ENCODE data around the gene FGD4. TPM values are rescaled to one million over a fixed set of nuclear protein-coding genes. Genes with fewer than 3 reads are reported as not detected.

The FGD4 gene
- total and polyA plus RNA-seq, 4 donors, result 4.8 to 64.6 (median 24.2) TPM

DNA sequence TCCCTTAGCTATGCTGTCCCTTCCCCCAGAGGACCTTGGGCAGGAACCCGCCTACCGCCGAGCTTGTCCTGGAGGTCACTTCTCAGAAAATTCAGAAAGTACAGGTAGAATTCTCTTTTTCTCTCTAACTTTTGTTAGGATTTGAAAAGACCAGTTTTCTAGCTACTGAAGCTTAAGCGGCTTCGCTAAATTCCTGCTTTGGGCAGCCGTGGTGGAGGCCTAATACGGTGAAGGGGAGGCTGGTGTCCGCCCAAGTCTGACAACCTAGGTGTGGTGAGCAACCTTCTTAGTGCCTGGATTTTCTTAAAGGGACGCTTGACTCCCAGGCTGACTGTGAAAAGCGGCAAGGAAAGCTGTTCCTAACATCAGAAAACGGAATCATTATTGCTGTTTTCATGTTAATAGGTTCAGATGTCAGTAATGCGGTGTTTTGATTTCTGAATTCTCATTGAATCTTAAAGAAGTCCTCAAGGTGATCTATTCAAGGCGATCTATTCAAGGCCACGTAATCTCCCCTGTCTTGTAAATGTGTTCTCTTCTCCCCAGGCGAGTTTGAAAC, 835 bp downstream of the FGD4 start:
- H3K9ac ChIP-seq (ENCODE audit: insufficient read depth in 1 of 2, low read length in 2 of 2), result peak overlapping the region; percentile 14 to 19
- peaks cover 0 to 16% (median 9%) of the 10 kb centered on the region in 3 donors for H3K27me3 ChIP-seq (ENCODE audit: control insufficient read depth in 3 of 3, insufficient read depth in 3 of 3, low read length in 2 of 3)
- TF ChIP-seq, protein P1, sequence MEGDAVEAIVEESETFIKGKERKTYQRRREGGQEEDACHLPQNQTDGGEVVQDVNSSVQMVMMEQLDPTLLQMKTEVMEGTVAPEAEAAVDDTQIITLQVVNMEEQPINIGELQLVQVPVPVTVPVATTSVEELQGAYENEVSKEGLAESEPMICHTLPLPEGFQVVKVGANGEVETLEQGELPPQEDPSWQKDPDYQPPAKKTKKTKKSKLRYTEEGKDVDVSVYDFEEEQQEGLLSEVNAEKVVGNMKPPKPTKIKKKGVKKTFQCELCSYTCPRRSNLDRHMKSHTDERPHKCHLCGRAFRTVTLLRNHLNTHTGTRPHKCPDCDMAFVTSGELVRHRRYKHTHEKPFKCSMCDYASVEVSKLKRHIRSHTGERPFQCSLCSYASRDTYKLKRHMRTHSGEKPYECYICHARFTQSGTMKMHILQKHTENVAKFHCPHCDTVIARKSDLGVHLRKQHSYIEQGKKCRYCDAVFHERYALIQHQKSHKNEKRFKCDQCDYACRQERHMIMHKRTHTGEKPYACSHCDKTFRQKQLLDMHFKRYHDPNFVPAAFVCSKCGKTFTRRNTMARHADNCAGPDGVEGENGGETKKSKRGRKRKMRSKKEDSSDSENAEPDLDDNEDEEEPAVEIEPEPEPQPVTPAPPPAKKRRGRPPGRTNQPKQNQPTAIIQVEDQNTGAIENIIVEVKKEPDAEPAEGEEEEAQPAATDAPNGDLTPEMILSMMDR (IDR thresholded peaks at IDR 0.05; ENCODE audit: control extremely low read depth, extremely low read depth), result no peak
- WGBS, 2 donors, result 18 to 23% methylated on average over 15 of the region's 15 CpGs
- no peaks in the 10 kb centered on the region for H3K9me3 ChIP-seq (ENCODE audit: control insufficient read depth in 4 of 4, insufficient read depth in 3 of 4, low read length in 3 of 4)
- H3K4me3 ChIP-seq, result peak overlapping the region; percentile 81
- H3K36me3 ChIP-seq (ENCODE audit: control insufficient read depth in 4 of 4, insufficient read depth in 4 of 4, low read length in 4 of 4), result no peaks in the 10 kb centered on the region
- H3K27ac ChIP-seq (ENCODE audit: low read depth in 1 of 2, low read length in 1 of 2), result peak overlapping the region; percentile 89 to 92
- peaks cover 0 to 8% (median 0%) of the 10 kb centered on the region in 5 donors for H3K4me1 ChIP-seq (ENCODE audit: control insufficient read depth in 5 of 5, insufficient read depth in 5 of 5, low read length in 5 of 5)
- ATAC-seq (ENCODE audit: insufficient read depth, low FRiP score) (no peak), DNase-seq (peak; percentile 18 to 26 (median 22))

DNA sequence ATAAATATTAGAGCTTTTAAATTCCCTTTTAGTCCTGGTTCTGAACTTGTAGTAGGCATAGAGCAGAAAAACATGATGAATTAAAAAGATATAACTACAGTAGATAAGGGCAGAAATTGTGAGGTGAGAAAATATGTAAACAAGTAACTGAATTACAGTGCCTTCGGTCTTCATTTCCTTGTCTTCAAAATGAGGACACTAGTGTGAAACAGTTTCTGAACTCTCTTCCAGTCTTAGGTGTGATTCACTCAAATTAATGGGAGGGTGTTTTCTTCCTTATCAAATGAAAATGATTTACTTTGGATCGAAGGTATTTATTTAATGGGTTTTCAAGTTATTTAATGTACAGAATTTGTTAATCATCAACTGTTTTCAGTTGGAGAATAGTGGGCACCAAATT, 1.5 kb downstream of the FGD4 start:
- WGBS, 2 donors, result 30 to 57% methylated on average over 2 of the region's 2 CpGs
- no peaks in the 10 kb centered on the region for H3K36me3 ChIP-seq (ENCODE audit: control insufficient read depth in 4 of 4, insufficient read depth in 4 of 4, low read length in 4 of 4)
- no peak for ATAC-seq (ENCODE audit: insufficient read depth, low FRiP score)
- H3K9me3 ChIP-seq (ENCODE audit: control insufficient read depth in 4 of 4, insufficient read depth in 3 of 4, low read length in 3 of 4), result no peaks in the 10 kb centered on the region
- no peak overlapping the region for H3K4me3 ChIP-seq
- peaks cover 0 to 16% (median 9%) of the 10 kb centered on the region in 3 donors for H3K27me3 ChIP-seq (ENCODE audit: control insufficient read depth in 3 of 3, insufficient read depth in 3 of 3, low read length in 2 of 3)
- no peak overlapping the region for H3K9ac ChIP-seq (ENCODE audit: insufficient read depth in 1 of 2, low read length in 2 of 2)
- no peak overlapping the region for H3K27ac ChIP-seq (ENCODE audit: low read depth in 1 of 2, low read length in 1 of 2)
- no peak for DNase-seq
- H3K4me1 ChIP-seq (ENCODE audit: control insufficient read depth in 5 of 5, insufficient read depth in 5 of 5, low read length in 5 of 5), result peaks cover 0 to 8% (median 0%) of the 10 kb centered on the region in 5 donors
- TF ChIP-seq, protein P1 (IDR thresholded peaks at IDR 0.05; ENCODE audit: control extremely low read depth, extremely low read depth), result no peak

DNA sequence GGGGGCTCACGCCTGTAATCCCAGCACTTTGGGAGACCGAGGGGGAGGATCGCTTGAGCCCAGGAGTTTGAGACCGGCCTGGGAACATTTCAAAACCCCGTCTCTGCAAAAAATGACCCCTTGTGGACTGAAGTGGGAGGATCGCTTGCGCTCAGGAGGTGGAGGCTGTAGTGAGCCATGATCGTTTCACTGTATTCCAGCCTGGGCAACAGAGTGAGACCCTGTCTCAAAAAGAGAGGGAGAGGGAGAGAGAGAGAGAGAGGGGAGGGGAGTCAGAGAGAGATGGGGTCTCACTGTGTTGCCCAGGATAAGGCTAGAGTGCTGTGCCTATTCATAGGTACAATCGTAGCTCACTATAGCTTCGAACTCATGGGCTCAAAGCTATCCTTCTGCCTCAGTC, 2.8 kb downstream of the FGD4 start:
- no peak overlapping the region for H3K27ac ChIP-seq (ENCODE audit: low read depth in 1 of 2, low read length in 1 of 2)
- TF ChIP-seq, protein P1 (IDR thresholded peaks at IDR 0.05; ENCODE audit: control extremely low read depth, extremely low read depth), result no peak

DNA sequence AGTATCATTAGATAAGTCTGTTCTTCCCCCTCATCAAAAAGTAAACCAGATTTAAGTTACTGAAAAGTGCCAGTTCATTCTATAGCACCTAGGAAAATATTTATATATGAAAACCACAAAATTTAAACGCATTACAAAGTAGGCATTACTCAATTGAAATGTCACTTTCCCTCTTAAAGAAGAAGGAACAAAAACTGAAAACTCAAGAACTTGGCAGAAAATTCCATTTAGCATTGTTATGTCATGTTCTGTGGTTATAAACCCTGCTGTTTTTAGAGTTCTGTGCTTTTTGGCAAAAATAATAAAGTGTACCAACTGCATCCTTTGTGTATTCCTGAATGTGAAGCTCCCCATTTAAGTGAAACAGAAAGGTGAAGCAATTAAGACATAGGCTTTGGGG, 3.6 kb downstream of the FGD4 start:
- WGBS, 2 donors, result 12 to 23% methylated on average over 1 of the region's 1 CpG
- TF ChIP-seq, protein P1 (IDR thresholded peaks at IDR 0.05; ENCODE audit: control extremely low read depth, extremely low read depth), result no peak
- no peak overlapping the region for H3K4me3 ChIP-seq

More for the DNA sequence above, 2.8 kb downstream of the FGD4 start:
- WGBS, 2 donors, result 96% methylated on average over 10 of the region's 10 CpGs
- no peaks in the 10 kb centered on the region for H3K9me3 ChIP-seq (ENCODE audit: control insufficient read depth in 4 of 4, insufficient read depth in 3 of 4, low read length in 3 of 4)
- no peak overlapping the region for H3K9ac ChIP-seq (ENCODE audit: insufficient read depth in 1 of 2, low read length in 2 of 2)
- H3K4me1 ChIP-seq (ENCODE audit: control insufficient read depth in 5 of 5, insufficient read depth in 5 of 5, low read length in 5 of 5), result peaks cover 0 to 8% (median 0%) of the 10 kb centered on the region in 5 donors
- no peaks in the 10 kb centered on the region for H3K36me3 ChIP-seq (ENCODE audit: control insufficient read depth in 4 of 4, insufficient read depth in 4 of 4, low read length in 4 of 4)
- DNase-seq (no peak), ATAC-seq (ENCODE audit: insufficient read depth, low FRiP score) (no peak)
- H3K4me3 ChIP-seq, result no peak overlapping the region
- H3K27me3 ChIP-seq (ENCODE audit: control insufficient read depth in 3 of 3, insufficient read depth in 3 of 3, low read length in 2 of 3), result peaks cover 0 to 16% (median 9%) of the 10 kb centered on the region in 3 donors

More for the DNA sequence above, 3.6 kb downstream of the FGD4 start:
- ATAC-seq (ENCODE audit: insufficient read depth, low FRiP score) (no peak), DNase-seq (no peak)
- Histone ChIP-seq H3K9ac (ENCODE audit: insufficient read depth in 1 of 2, low read length in 2 of 2) (no peak overlapping the region), H3K27me3 (ENCODE audit: control insufficient read depth in 3 of 3, insufficient read depth in 3 of 3, low read length in 2 of 3) (peaks cover 0 to 16% (median 9%) of the 10 kb centered on the region in 3 donors), H3K36me3 (ENCODE audit: control insufficient read depth in 4 of 4, insufficient read depth in 4 of 4, low read length in 4 of 4) (no peaks in the 10 kb centered on the region), H3K9me3 (ENCODE audit: control insufficient read depth in 4 of 4, insufficient read depth in 3 of 4, low read length in 3 of 4) (no peaks in the 10 kb centered on the region), H3K27ac (ENCODE audit: low read depth in 1 of 2, low read length in 1 of 2) (no peak overlapping the region), H3K4me1 (ENCODE audit: control insufficient read depth in 5 of 5, insufficient read depth in 5 of 5, low read length in 5 of 5) (peaks cover 0 to 8% (median 0%) of the 10 kb centered on the region in 5 donors)

Measured in lung (tissue), 12 donors.